ENCODE measurements around the gene PEX3.

- TF ChIP-seq CTCF (IDR thresholded peaks at IDR 0.05 in 2 of 3, conservative IDR thresholded peaks at IDR 0.05 in 1 of 3; ENCODE audit: borderline replicate concordance in 1 of 3, insufficient read depth in 1 of 3, low read depth in 2 of 3, low read length in 2 of 3) (no peak), POLR2AphosphoS5 (IDR thresholded peaks at IDR 0.05; ENCODE audit: low read depth, low read length) (no peak), POLR2A (IDR thresholded peaks at IDR 0.05; ENCODE audit: borderline replicate concordance, extremely low read depth, insufficient read depth, insufficient read length) (no peak), TCF7L2 (IDR thresholded peaks at IDR 0.05; ENCODE audit: borderline replicate concordance, extremely low read depth, insufficient read depth, insufficient read length) (no peak), JUND (IDR thresholded peaks at IDR 0.05) (no peak), ZNF274 (IDR thresholded peaks at IDR 0.05; ENCODE audit: low read depth, low read length) (no peak)
Observed at GRCh38 chr6:143538374-143538773, 87.8 kb downstream of the PEX3 start.

All from HCT116 (cell line).